Measurements from ENCODE around the gene SMIM26. TPM values are rescaled to one million over a fixed set of nuclear protein-coding genes. Genes with fewer than 3 reads are reported as not detected.
A peak's percentile ranks its signal among the peaks of the same experiment; 100 is the strongest.
"Not testable (repeated sequence)": the region's sequence is repeated elsewhere in the genome, so short reads cannot be mapped to it uniquely, and the experiment has no call there.

The SMIM26 gene
- 122 TPM for polyA plus RNA-seq (2012; ENCODE audit: insufficient read depth, insufficient read length)

GRCh38 chr20:18566892-18567738 lies at the start of gene SMIM26:
Gene SMIM26, plus strand, starts transcription at chr20:18567432. Its CDS starts 47 bp downstream, at chr20:18567479.
- peak within 1 kb of the TSS; percentile 87 for H3K4me3 ChIP-seq (ENCODE audit: low read length)
- DNase-seq (ENCODE audit: low read depth, low spot score), result peak; percentile 89

- not testable (repeated sequence) for H3K4me3 ChIP-seq (ENCODE audit: low read length); DNase-seq (ENCODE audit: low read depth, low spot score)
Observed at GRCh38 chr20:18522066-18522465, 45.2 kb upstream of the SMIM26 start.

GRCh38 chr20:18523066-18523465 lies 44.2 kb upstream of the SMIM26 start:
- no peak overlapping the region for H3K4me3 ChIP-seq (ENCODE audit: low read length)
- no peak for DNase-seq (ENCODE audit: low read depth, low spot score)

GRCh38 chr20:18524646-18525045 lies 42.6 kb upstream of the SMIM26 start:
- H3K4me3 ChIP-seq (ENCODE audit: low read length), result no peak overlapping the region
- no peak for DNase-seq (ENCODE audit: low read depth, low spot score)

- not testable (repeated sequence) for DNase-seq (ENCODE audit: low read depth, low spot score)
Observed at GRCh38 chr20:18526761-18527160, 40.5 kb upstream of the SMIM26 start.

GRCh38 chr20:18527339-18527738 lies 39.9 kb upstream of the SMIM26 start:
- H3K4me3 ChIP-seq (ENCODE audit: low read length), result no peak overlapping the region
- no peak for DNase-seq (ENCODE audit: low read depth, low spot score)

More at GRCh38 chr20:18526761-18527160, 40.5 kb upstream of the SMIM26 start:
- not testable (repeated sequence) for H3K4me3 ChIP-seq (ENCODE audit: low read length)

- DNase-seq (ENCODE audit: low read depth, low spot score), result no peak
- no peak overlapping the region for H3K4me3 ChIP-seq (ENCODE audit: low read length)
Observed at GRCh38 chr20:18527836-18528235, 39.4 kb upstream of the SMIM26 start.

GRCh38 chr20:18529041-18529440 lies 38.2 kb upstream of the SMIM26 start:
- DNase-seq (ENCODE audit: low read depth, low spot score), result no peak
- H3K4me3 ChIP-seq (ENCODE audit: low read length), result no peak overlapping the region

GRCh38 chr20:18532626-18533025 lies 34.6 kb upstream of the SMIM26 start:
- no peak for DNase-seq (ENCODE audit: low read depth, low spot score)
- no peak overlapping the region for H3K4me3 ChIP-seq (ENCODE audit: low read length)

- DNase-seq (ENCODE audit: low read depth, low spot score), result peak; percentile 60
Observed at GRCh38 chr20:18533491-18533890, 33.7 kb upstream of the SMIM26 start.

GRCh38 chr20:18533978-18534644 lies 33.1 kb upstream of the SMIM26 start:
- no peak for DNase-seq (ENCODE audit: low read depth, low spot score)
- H3K4me3 ChIP-seq (ENCODE audit: low read length), result no peak overlapping the region

More at GRCh38 chr20:18533491-18533890, 33.7 kb upstream of the SMIM26 start:
- H3K4me3 ChIP-seq (ENCODE audit: low read length), result no peak overlapping the region

- DNase-seq (ENCODE audit: low read depth, low spot score), result no peak
- no peak overlapping the region for H3K4me3 ChIP-seq (ENCODE audit: low read length)
Observed at GRCh38 chr20:18537651-18538050, 29.6 kb upstream of the SMIM26 start.

GRCh38 chr20:18541741-18542140 lies 25.5 kb upstream of the SMIM26 start:
- H3K4me3 ChIP-seq (ENCODE audit: low read length), result no peak overlapping the region
- DNase-seq (ENCODE audit: low read depth, low spot score), result no peak

GRCh38 chr20:18543216-18543615 lies 24.0 kb upstream of the SMIM26 start:
- DNase-seq (ENCODE audit: low read depth, low spot score), result no peak
- no peak overlapping the region for H3K4me3 ChIP-seq (ENCODE audit: low read length)

- DNase-seq (ENCODE audit: low read depth, low spot score), result no peak
- H3K4me3 ChIP-seq (ENCODE audit: low read length), result no peak overlapping the region
Observed at GRCh38 chr20:18543932-18544331, 23.3 kb upstream of the SMIM26 start.

- no peak for DNase-seq (ENCODE audit: low read depth, low spot score)
Observed at GRCh38 chr20:18545566-18545965, 21.7 kb upstream of the SMIM26 start.

GRCh38 chr20:18548465-18548864 lies 18.8 kb upstream of the SMIM26 start:
- DNase-seq (ENCODE audit: low read depth, low spot score), result no peak
- H3K4me3 ChIP-seq (ENCODE audit: low read length), result no peak overlapping the region

More at GRCh38 chr20:18545566-18545965, 21.7 kb upstream of the SMIM26 start:
- no peak overlapping the region for H3K4me3 ChIP-seq (ENCODE audit: low read length)

GRCh38 chr20:18553746-18554145 lies 13.5 kb upstream of the SMIM26 start:
- no peak for DNase-seq (ENCODE audit: low read depth, low spot score)
- H3K4me3 ChIP-seq (ENCODE audit: low read length), result no peak overlapping the region

- no peak for DNase-seq (ENCODE audit: low read depth, low spot score)
- H3K4me3 ChIP-seq (ENCODE audit: low read length), result peak overlapping the region; percentile 87
Observed at GRCh38 chr20:18567739-18568091, 483 bp downstream of the SMIM26 start.

GRCh38 chr20:18571009-18571408 lies 3.8 kb downstream of the SMIM26 start:
- no peak for DNase-seq (ENCODE audit: low read depth, low spot score)
- H3K4me3 ChIP-seq (ENCODE audit: low read length), result no peak overlapping the region
